ENCODE results near the gene ZNF385C.

GRCh38 chr17:41989702-41990419, 108.4 kb downstream of the ZNF385C start:
- no peak for TF ChIP-seq EZH2 (IDR thresholded peaks at IDR 0.05)
- no peak for TF ChIP-seq POLR2AphosphoS5 (IDR thresholded peaks at IDR 0.05; ENCODE audit: borderline replicate concordance, low read depth, low read length)
- no peak for TF ChIP-seq FOXP2 (optimal IDR thresholded peaks at IDR 0.05; ENCODE audit: control extremely low read depth, extremely low read length, insufficient read depth)
